Activated B cell treated with CpG ODN at 0.5 μM for 24 hours (primary cell): ENCODE measurements around the gene WDTC1. TPM values are rescaled to one million over a fixed set of nuclear protein-coding genes. Genes with fewer than 3 reads are reported as not detected.
"Not testable (repeated sequence)": the region's sequence is repeated elsewhere in the genome, so short reads cannot be mapped to it uniquely, and the experiment has no call there.

Experiments
- ATAC-seq: fragments of 200-7000 bp; cut with Tn5 transposase; one replicate; pipeline ENCODE4 v1.10.0; 2021; ENCODE audit warnings: low read depth, mild to moderate bottlenecking, moderate library complexity
- CTCF ChIA-PET: fragments of 350-600 bp; sonication (Branson Sonifier 250); formaldehyde crosslinking; loops from one replicate; lab custom pipeline; 2021; ENCODE audit warnings: antibody characterized with exemption; lab: Charles Lee
- POLR2A ChIA-PET: fragments of 350-600 bp; sonication (Branson Sonifier 250); formaldehyde crosslinking; loops from one replicate; lab custom pipeline; 2021; ENCODE audit warnings: antibody characterized with exemption; lab: Charles Lee
- DNase-seq: peaks from one replicate; pipeline ENCODE4 v3.0.0; 2022
- H3K27ac Mint-ChIP-seq: one replicate; pipeline ENCODE4 v1.8.0; 2020; ENCODE audit warnings: mixed read lengths
- H3K27me3 Mint-ChIP-seq: one replicate; pipeline ENCODE4 v1.8.0; 2021; ENCODE audit warnings: mixed read lengths
- H3K36me3 Mint-ChIP-seq: one replicate; pipeline ENCODE4 v1.8.0; 2021; ENCODE audit warnings: low read depth, mixed read lengths
- H3K4me1 Mint-ChIP-seq: one replicate; pipeline ENCODE4 v1.8.0; 2021; ENCODE audit warnings: mixed read lengths
- H3K4me3 Mint-ChIP-seq: one replicate; pipeline ENCODE4 v1.8.0; 2020; ENCODE audit warnings: mild to moderate bottlenecking, mixed read lengths
- H3K9me3 Mint-ChIP-seq: one replicate; pipeline ENCODE4 v1.8.0; 2020; ENCODE audit warnings: mixed read lengths
- intact Hi-C: fragments of 100-400 bp; cut with micrococcal nuclease; formaldehyde crosslinking; loops from one replicate; pipeline ENCODE4 v1.15.1; 2024
- total RNA-seq: library from RNA; stranded (reverse); gene quantifications from 2 replicates; pipeline ENCODE4 v1.2.3, GENCODE V29; 2022
- TF ChIP-seq, protein P1 (sequence below): fragments of 200-600 bp; IDR thresholded peaks from one replicate; pipeline ENCODE4 v1.8.0; 2022; ENCODE audit warnings: antibody characterized with exemption, mild to moderate bottlenecking

The WDTC1 gene
- total RNA-seq, 1 donor from 2014 or later, result 65.1 TPM

DNA sequence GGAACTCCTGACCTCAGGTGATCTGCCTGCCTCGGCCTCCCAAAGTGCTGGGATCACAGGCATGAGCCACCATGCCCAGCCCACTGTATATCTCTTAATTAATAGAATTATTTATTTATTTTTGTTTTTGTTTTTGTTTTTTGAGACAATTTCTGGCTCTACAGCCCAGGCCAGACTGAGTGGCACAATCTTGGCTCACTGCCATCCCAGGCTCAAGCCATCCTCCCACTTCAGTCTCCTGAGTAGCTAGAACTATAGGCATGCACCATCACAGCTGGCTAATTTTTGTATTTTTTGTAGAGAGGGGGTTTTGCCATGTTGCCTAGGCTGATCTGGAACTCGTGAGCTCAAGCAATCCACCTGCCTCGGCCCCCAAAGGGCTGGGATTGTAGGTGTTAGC, 15.7 kb upstream of the WDTC1 start:
- ATAC-seq (no peak), DNase-seq (no peak)
- no peaks in the 10 kb centered on the region for H3K36me3 Mint-ChIP-seq
- ChIA-PET POLR2A (interaction anchor here (0.7 kb wide), 1 partner anchor 33 kb away, joined by 5 read pairs; no protein-coding TSS in a partner anchor), CTCF (no interaction called here)
- H3K4me3 Mint-ChIP-seq, result no peak overlapping the region
- no peaks in the 10 kb centered on the region for H3K9me3 Mint-ChIP-seq
- H3K27ac Mint-ChIP-seq, result no peak overlapping the region
- H3K27me3 Mint-ChIP-seq, result no peaks in the 10 kb centered on the region
- no peaks in the 10 kb centered on the region for H3K4me1 Mint-ChIP-seq
- intact Hi-C loops, result no loop called here
- TF ChIP-seq, protein P1, sequence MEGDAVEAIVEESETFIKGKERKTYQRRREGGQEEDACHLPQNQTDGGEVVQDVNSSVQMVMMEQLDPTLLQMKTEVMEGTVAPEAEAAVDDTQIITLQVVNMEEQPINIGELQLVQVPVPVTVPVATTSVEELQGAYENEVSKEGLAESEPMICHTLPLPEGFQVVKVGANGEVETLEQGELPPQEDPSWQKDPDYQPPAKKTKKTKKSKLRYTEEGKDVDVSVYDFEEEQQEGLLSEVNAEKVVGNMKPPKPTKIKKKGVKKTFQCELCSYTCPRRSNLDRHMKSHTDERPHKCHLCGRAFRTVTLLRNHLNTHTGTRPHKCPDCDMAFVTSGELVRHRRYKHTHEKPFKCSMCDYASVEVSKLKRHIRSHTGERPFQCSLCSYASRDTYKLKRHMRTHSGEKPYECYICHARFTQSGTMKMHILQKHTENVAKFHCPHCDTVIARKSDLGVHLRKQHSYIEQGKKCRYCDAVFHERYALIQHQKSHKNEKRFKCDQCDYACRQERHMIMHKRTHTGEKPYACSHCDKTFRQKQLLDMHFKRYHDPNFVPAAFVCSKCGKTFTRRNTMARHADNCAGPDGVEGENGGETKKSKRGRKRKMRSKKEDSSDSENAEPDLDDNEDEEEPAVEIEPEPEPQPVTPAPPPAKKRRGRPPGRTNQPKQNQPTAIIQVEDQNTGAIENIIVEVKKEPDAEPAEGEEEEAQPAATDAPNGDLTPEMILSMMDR, result no peak

DNA sequence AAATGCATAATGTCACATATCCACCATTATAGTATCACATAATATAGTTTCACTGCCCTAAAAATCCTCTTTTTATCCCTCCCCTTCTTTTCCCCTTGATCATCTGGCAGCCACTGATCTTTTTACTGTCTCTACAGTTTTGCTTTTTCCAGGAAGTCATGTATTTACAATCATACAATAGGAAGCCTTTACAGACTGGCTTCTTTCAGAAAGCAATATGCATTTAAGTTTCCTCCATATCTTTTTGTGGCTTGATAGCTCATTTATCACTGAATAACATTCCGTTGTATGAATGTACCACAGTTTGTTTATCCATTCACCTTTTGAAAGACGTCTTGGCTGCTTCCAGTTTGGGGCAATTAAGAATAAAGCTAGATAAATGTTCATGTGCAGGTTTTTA, 14.3 kb upstream of the WDTC1 start:
- Mint-ChIP-seq H3K4me1 (no peaks in the 10 kb centered on the region), H3K4me3 (no peak overlapping the region), H3K27me3 (no peaks in the 10 kb centered on the region), H3K9me3 (no peaks in the 10 kb centered on the region), H3K27ac (no peak overlapping the region), H3K36me3 (no peaks in the 10 kb centered on the region)
- DNase-seq (no peak), ATAC-seq (no peak)
- intact Hi-C loops, result no loop called here
- TF ChIP-seq, protein P1, result no peak
- ChIA-PET CTCF (no interaction called here), POLR2A (no interaction called here)

DNA sequence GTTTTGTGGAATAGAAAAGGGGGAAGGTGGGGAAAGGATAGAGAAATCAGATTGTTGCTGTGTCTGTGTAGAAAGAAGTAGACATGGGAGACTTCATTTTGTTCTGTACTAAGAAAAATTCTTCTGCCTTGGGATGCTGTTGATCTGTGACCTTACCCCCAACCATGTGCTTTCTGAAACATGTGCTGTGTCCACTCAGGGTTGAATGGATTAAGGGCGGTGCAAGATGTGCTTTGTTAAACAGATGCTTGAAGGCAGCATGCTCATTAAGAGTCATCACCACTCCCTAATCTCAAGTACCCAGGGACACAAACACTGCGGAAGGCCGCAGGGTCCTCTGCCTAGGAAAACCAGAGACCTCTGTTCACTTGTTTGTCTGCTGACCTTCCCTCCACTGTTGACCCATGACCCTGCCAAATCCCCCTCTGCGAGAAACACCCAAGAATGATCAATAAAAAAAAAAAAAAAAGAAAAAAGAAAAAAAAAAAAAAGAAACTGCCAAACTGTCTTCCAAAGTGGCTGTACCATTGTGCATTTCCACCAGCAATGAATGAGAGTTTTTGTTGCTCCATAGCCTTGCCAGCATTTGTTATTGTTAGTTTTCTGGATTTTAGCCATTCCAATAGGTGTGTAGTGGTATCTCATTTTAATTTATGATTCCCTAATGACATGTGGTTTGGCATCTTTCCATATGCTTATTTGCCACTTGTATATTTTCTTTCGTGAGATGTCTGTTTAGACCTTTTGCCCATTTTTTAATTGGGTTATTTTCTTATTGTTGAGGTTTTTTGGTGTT, 13.5 kb upstream of the WDTC1 start:
- ATAC-seq, intact Hi-C loops, CTCF ChIA-PET, H3K9me3 Mint-ChIP-seq, H3K27ac Mint-ChIP-seq, DNase-seq, H3K36me3 Mint-ChIP-seq, POLR2A ChIA-PET, H3K4me1 Mint-ChIP-seq, H3K27me3 Mint-ChIP-seq, H3K4me3 Mint-ChIP-seq: not testable (repeated sequence)

DNA sequence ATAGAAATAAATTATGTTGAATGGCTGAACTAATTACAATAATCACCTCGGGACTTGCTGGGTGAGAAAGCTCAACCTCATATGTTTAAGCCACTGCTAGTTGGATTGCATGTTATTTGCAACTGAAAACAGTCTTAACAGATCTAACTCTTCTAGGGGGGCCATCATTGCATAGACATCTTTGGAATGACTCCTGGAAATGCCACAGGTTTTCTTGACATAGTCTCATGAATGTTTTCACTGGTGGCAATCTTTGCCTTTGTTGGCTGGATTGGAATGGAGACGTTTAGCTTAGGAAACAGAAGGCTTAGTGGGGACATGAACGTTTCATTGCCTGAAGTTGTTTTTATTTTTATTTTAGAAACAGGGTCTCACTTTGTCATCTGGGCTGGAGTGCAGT, 8.8 kb upstream of the WDTC1 start:
- intact Hi-C loops, result no loop called here
- ChIA-PET POLR2A (no interaction called here), CTCF (interaction anchor here (1.1 kb wide), 1 partner anchor 27 kb away, joined by 3 read pairs; no protein-coding TSS in a partner anchor)
- TF ChIP-seq, protein P1, result no peak
- no peaks in the 10 kb centered on the region for H3K4me1 Mint-ChIP-seq
- H3K4me3 Mint-ChIP-seq, result no peak overlapping the region
- no peaks in the 10 kb centered on the region for H3K27me3 Mint-ChIP-seq
- ATAC-seq (no peak), DNase-seq (no peak)
- H3K27ac Mint-ChIP-seq, result no peak overlapping the region
- no peaks in the 10 kb centered on the region for H3K9me3 Mint-ChIP-seq
- no peaks in the 10 kb centered on the region for H3K36me3 Mint-ChIP-seq

DNA sequence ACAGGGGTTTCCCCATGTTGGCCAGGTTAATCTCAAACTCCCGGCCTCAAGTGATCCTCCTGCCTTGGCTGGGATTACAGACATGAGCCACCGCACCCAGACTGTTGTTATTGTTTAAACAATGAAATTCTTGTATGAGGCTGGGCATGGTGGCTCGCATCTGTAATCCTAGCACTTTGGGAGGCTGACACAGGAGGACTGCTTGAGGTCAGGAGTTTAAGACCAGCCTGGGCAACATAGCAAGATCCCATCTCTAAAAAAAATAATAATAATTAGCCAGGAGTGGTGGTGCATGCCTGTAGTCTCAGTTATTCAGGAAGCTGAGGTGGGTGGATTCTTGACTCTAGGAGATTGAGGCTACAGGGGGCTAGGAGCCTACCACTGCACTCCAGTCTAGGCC, 6.7 kb upstream of the WDTC1 start:
- no peaks in the 10 kb centered on the region for H3K27me3 Mint-ChIP-seq
- intact Hi-C loops, result no loop called here
- ChIA-PET POLR2A (interaction anchor here (0.7 kb wide), 1 partner anchor 58 kb away, joined by 3 read pairs; no protein-coding TSS in a partner anchor), CTCF (no interaction called here)
- H3K36me3 Mint-ChIP-seq, result no peaks in the 10 kb centered on the region
- TF ChIP-seq, protein P1, result no peak
- no peaks in the 10 kb centered on the region for H3K9me3 Mint-ChIP-seq
- H3K4me1 Mint-ChIP-seq, result no peaks in the 10 kb centered on the region
- ATAC-seq (no peak), DNase-seq (no peak)
- H3K27ac Mint-ChIP-seq, result no peak overlapping the region
- no peak overlapping the region for H3K4me3 Mint-ChIP-seq
